ENCODE results near the gene TIMM17B. TPM values are rescaled to one million over a fixed set of nuclear protein-coding genes. Genes with fewer than 3 reads are reported as not detected.

TIMM17B gene
- total RNA-seq, 5 donors from 2014 or later (not counting 1 experiment from before 2014, with no cell fraction given): 40.5 to 52.1 (median 49.3) TPM

DNA sequence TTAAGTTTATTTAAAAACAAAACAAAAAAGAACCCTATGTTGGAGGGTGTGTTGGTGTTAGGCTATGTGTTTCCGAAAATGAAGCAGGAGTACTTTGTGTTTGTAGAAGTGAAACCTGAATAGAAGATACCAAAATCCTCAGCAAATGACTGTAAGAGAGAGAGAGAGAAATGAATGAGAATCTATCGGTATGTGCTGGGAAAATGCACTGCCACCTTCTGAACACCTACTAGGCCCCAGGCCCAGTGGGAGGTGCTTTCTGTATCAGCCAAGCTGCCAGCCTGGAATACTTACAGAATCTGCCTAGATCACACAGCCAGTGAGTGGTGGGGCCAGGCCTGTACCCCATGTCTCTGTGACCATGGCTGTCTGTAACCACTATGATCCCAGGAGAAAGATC, 36.2 kb upstream of the TIMM17B start:
- DNase-seq (no peak), ATAC-seq (replicated peaks in 1 of 4) (no peak)
- POLR2A ChIA-PET: no interaction called here
- H3K9me3 ChIP-seq: no peaks in the 10 kb centered on the region
- H3K4me1 ChIP-seq (ENCODE audit: control insufficient read depth in 1 of 2, extremely low read depth in 1 of 2, insufficient read depth in 2 of 2, low read length in 2 of 2): peaks cover 24 to 49% of the 10 kb centered on the region in 2 experiments
- Mint-ChIP-seq H3K4me3 (peak overlapping the region in 2 of 3 donors; percentile 21 to 61), H3K36me3 (peaks cover 27% of the 10 kb centered on the region), H3K27me3 (no peaks in the 10 kb centered on the region), H3K4me1 (peaks cover 54 to 59% (median 57%) of the 10 kb centered on the region in 3 donors), H3K27ac (peak overlapping the region; percentile 92 to 99), H3K9me3 (no peaks in the 10 kb centered on the region)
- WGBS (ENCODE audit: insufficient coverage): no CpG with 5 or more reads among the region's 2 CpGs
- no peaks in the 10 kb centered on the region for H3K27me3 ChIP-seq (replicated peaks in 1 of 2; ENCODE audit: control insufficient read depth in 2 of 2, extremely low read depth in 1 of 2, insufficient read depth in 2 of 2, low read length in 1 of 2)
- peak overlapping the region; percentile 71 for H3K27ac ChIP-seq (ENCODE audit: low read length)
- CTCF ChIA-PET: no interaction called here
- H3K36me3 ChIP-seq (ENCODE audit: control insufficient read depth in 2 of 2, extremely low read depth in 1 of 2, insufficient read depth in 1 of 2, low read length in 1 of 2): peaks cover 0 to 14% of the 10 kb centered on the region in 2 donors
- H3K4me3 ChIP-seq (ENCODE audit: control insufficient read depth in 1 of 2, extremely low read depth in 1 of 2, low read length in 1 of 2): no peak overlapping the region

DNA sequence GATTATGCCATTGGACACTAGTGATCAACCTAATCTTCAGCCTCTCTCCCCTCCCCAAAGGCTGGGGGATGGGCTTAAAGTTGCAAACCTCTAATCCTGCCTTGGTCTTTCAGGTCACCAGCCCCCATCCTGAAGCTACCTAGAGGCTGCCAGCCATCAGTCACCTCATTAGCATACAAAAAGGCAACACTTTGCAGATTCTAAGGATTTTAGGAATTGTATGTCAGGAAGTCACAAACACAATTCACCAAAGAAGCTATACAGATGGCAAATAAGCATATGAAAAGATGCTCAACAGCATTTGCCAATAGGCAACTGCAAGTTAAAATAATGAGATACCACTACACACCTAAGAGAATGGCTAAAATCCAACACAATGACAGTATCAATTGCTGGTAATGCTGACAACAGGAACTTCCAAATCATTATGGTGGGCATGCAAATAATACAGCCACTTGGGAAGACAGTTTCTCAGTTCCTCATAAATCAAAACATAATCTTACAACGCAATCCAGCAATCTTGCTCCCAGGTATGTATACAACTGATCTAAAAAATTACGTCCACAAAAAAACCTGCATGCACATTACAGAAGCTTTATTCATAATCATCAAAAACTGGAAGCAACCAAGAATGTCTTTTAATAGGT, 30.3 kb upstream of the TIMM17B start:
- Histone ChIP-seq H3K36me3 (ENCODE audit: control insufficient read depth in 2 of 2, extremely low read depth in 1 of 2, insufficient read depth in 1 of 2, low read length in 1 of 2) (peaks cover 0 to 32% of the 10 kb centered on the region in 2 donors), H3K9me3 (no peaks in the 10 kb centered on the region), H3K27ac (ENCODE audit: low read length) (no peak overlapping the region), H3K4me1 (ENCODE audit: control insufficient read depth in 1 of 2, extremely low read depth in 1 of 2, insufficient read depth in 2 of 2, low read length in 2 of 2) (peaks cover 0 to 30% of the 10 kb centered on the region in 2 experiments), H3K27me3 (replicated peaks in 1 of 2; ENCODE audit: control insufficient read depth in 2 of 2, extremely low read depth in 1 of 2, insufficient read depth in 2 of 2, low read length in 1 of 2) (no peaks in the 10 kb centered on the region), H3K4me3 (ENCODE audit: control insufficient read depth in 1 of 2, extremely low read depth in 1 of 2, low read length in 1 of 2) (no peak overlapping the region)
- peaks cover 23% of the 10 kb centered on the region for H3K36me3 Mint-ChIP-seq
- no peak for DNase-seq
- H3K9me3 Mint-ChIP-seq: no peaks in the 10 kb centered on the region
- ChIA-PET CTCF (no interaction called here), POLR2A (interaction anchor here in 1 of 2 donors (0.6 to 1.4 kb wide), 3 partner anchors 9 to 354 kb away, joined by 3 to 5 read pairs (median 3); no protein-coding TSS in a partner anchor)
- peaks cover 37 to 41% (median 39%) of the 10 kb centered on the region in 3 donors for H3K4me1 Mint-ChIP-seq
- WGBS (ENCODE audit: insufficient coverage): no CpG with 5 or more reads among the region's 2 CpGs
- H3K27me3 Mint-ChIP-seq: no peaks in the 10 kb centered on the region
- H3K27ac Mint-ChIP-seq: peak overlapping the region in 1 of 2 donors; percentile 55
- H3K4me3 Mint-ChIP-seq: no peak overlapping the region
- no peak for ATAC-seq (replicated peaks in 1 of 4)

DNA sequence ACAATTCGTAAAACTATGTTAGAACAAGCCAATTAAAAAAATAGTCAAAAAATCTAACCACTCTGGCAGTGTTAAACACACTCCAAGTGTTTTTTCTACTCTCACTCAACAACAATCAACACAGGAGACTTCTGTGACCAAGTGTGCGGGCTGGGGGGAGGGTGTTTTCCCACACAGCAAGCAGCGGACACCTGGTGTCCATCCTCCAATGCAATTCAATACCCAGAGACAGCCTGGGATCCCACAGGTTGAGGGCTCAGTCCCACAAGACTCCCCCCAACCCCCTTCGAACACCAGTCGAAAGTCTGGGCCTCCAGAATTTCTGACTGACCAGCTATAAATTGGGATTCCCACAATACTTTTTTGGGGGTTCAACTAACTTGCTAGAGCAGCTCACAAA, 29.6 kb upstream of the TIMM17B start:
- H3K36me3 Mint-ChIP-seq: peaks cover 24% of the 10 kb centered on the region
- H3K27me3 Mint-ChIP-seq: no peaks in the 10 kb centered on the region
- no peak overlapping the region for H3K4me3 Mint-ChIP-seq
- CTCF ChIA-PET: no interaction called here
- H3K9me3 ChIP-seq: no peaks in the 10 kb centered on the region
- H3K9me3 Mint-ChIP-seq: no peaks in the 10 kb centered on the region
- H3K27ac Mint-ChIP-seq: peak overlapping the region in 1 of 2 donors; percentile 19
- H3K4me1 Mint-ChIP-seq: peaks cover 44 to 45% (median 44%) of the 10 kb centered on the region in 3 donors
- H3K4me3 ChIP-seq (ENCODE audit: control insufficient read depth in 1 of 2, extremely low read depth in 1 of 2, low read length in 1 of 2): no peak overlapping the region
- peaks cover under 1 to 37% of the 10 kb centered on the region in 2 experiments for H3K4me1 ChIP-seq (ENCODE audit: control insufficient read depth in 1 of 2, extremely low read depth in 1 of 2, insufficient read depth in 2 of 2, low read length in 2 of 2)
- ATAC-seq (replicated peaks in 1 of 4) (no peak), DNase-seq (no peak)
- POLR2A ChIA-PET: interaction anchor here in 1 of 2 donors (1.4 kb wide), 1 partner anchor 10 kb away, joined by 3 read pairs; no protein-coding TSS in a partner anchor
- no CpG with 5 or more reads among the region's 5 CpGs for WGBS (ENCODE audit: insufficient coverage)
- no peaks in the 10 kb centered on the region for H3K27me3 ChIP-seq (replicated peaks in 1 of 2; ENCODE audit: control insufficient read depth in 2 of 2, extremely low read depth in 1 of 2, insufficient read depth in 2 of 2, low read length in 1 of 2)
- H3K27ac ChIP-seq (ENCODE audit: low read length): no peak overlapping the region
- peaks cover 0 to 35% of the 10 kb centered on the region in 2 donors for H3K36me3 ChIP-seq (ENCODE audit: control insufficient read depth in 2 of 2, extremely low read depth in 1 of 2, insufficient read depth in 1 of 2, low read length in 1 of 2)

GRCh38 chrX:48924270-48924669, 26.7 kb upstream of the TIMM17B start:
- Mint-ChIP-seq H3K9me3 (no peaks in the 10 kb centered on the region), H3K27me3 (no peaks in the 10 kb centered on the region), H3K27ac (peak overlapping the region; percentile 90 to 94), H3K4me3 (peak overlapping the region in 1 of 3 donors; percentile 33), H3K36me3 (peaks cover 19% of the 10 kb centered on the region), H3K4me1 (peaks cover 66 to 73% (median 67%) of the 10 kb centered on the region in 3 donors)
- Histone ChIP-seq H3K27ac (ENCODE audit: low read length) (peak overlapping the region; percentile 29), H3K4me3 (ENCODE audit: control insufficient read depth in 1 of 2, extremely low read depth in 1 of 2, low read length in 1 of 2) (no peak overlapping the region), H3K27me3 (replicated peaks in 1 of 2; ENCODE audit: control insufficient read depth in 2 of 2, extremely low read depth in 1 of 2, insufficient read depth in 2 of 2, low read length in 1 of 2) (no peaks in the 10 kb centered on the region), H3K36me3 (ENCODE audit: control insufficient read depth in 2 of 2, extremely low read depth in 1 of 2, insufficient read depth in 1 of 2, low read length in 1 of 2) (peaks cover 0 to 31% of the 10 kb centered on the region in 2 donors), H3K9me3 (no peaks in the 10 kb centered on the region), H3K4me1 (ENCODE audit: control insufficient read depth in 1 of 2, extremely low read depth in 1 of 2, insufficient read depth in 2 of 2, low read length in 2 of 2) (peaks cover 17 to 59% of the 10 kb centered on the region in 2 experiments)
- 20% methylated on average over 2 of the region's 5 CpGs for WGBS (ENCODE audit: insufficient coverage)
- POLR2A ChIA-PET: no interaction called here
- CTCF ChIA-PET: no interaction called here
- no peak for ATAC-seq (replicated peaks in 1 of 4)
- DNase-seq: no peak

- Mint-ChIP-seq H3K9me3 (no peaks in the 10 kb centered on the region), H3K27ac (peak overlapping the region; percentile 90 to 94), H3K4me3 (peak overlapping the region in 1 of 3 donors; percentile 33), H3K36me3 (peaks cover 19% of the 10 kb centered on the region), H3K4me1 (peaks cover 66 to 75% (median 67%) of the 10 kb centered on the region in 3 donors), H3K27me3 (no peaks in the 10 kb centered on the region)
- Histone ChIP-seq H3K9me3 (no peaks in the 10 kb centered on the region), H3K36me3 (ENCODE audit: control insufficient read depth in 2 of 2, extremely low read depth in 1 of 2, insufficient read depth in 1 of 2, low read length in 1 of 2) (peaks cover 0 to 31% of the 10 kb centered on the region in 2 donors), H3K4me3 (ENCODE audit: control insufficient read depth in 1 of 2, extremely low read depth in 1 of 2, low read length in 1 of 2) (no peak overlapping the region), H3K27ac (ENCODE audit: low read length) (peak overlapping the region; percentile 29), H3K4me1 (ENCODE audit: control insufficient read depth in 1 of 2, extremely low read depth in 1 of 2, insufficient read depth in 2 of 2, low read length in 2 of 2) (peaks cover 17 to 59% of the 10 kb centered on the region in 2 experiments), H3K27me3 (replicated peaks in 1 of 2; ENCODE audit: control insufficient read depth in 2 of 2, extremely low read depth in 1 of 2, insufficient read depth in 2 of 2, low read length in 1 of 2) (no peaks in the 10 kb centered on the region)
- WGBS (ENCODE audit: insufficient coverage): 96% methylated on average over 4 of the region's 13 CpGs
- ATAC-seq (replicated peaks in 1 of 4): no peak
- no peak for DNase-seq
- CTCF ChIA-PET: no interaction called here
- POLR2A ChIA-PET: no interaction called here
These were observed 26.2 kb upstream of the TIMM17B start for GRCh38 chrX:48923771-48924170.

DNA sequence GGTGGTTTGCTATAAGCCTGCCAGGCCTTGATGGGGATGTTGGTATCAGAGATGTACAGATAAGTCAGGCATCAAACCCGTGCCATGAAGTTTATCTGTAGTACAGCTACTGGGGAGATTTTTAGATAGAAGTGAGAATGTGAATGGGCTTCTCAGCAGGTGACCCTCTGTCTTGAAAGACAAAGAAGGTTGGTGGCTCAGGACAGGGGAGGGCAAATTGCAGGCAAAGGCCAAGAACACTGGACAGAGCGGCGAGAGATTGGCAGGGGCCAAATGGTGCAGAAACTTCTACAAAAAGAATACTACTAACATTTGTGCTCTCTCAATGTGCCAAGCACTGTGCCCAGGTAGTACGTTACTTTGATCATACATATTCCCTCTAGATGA, 23.1 kb upstream of the TIMM17B start:
- ChIA-PET POLR2A (interaction anchor here in 1 of 2 donors (0.8 kb wide), 1 partner anchor 16 kb away, joined by 5 read pairs; no protein-coding TSS in a partner anchor), CTCF (interaction anchor here (0.7 to 0.8 kb wide), 4 partner anchors 16 to 43 kb away, joined by 3 to 5 read pairs (median 4); no protein-coding TSS in a partner anchor)
- Mint-ChIP-seq H3K36me3 (peaks cover 34% of the 10 kb centered on the region), H3K27me3 (no peaks in the 10 kb centered on the region), H3K4me1 (peaks cover 56 to 69% (median 58%) of the 10 kb centered on the region in 3 donors), H3K9me3 (no peaks in the 10 kb centered on the region), H3K4me3 (peak overlapping the region; percentile 86 to 97 (median 96)), H3K27ac (peak overlapping the region; percentile 74 to 98)
- Histone ChIP-seq H3K4me1 (ENCODE audit: control insufficient read depth in 1 of 2, extremely low read depth in 1 of 2, insufficient read depth in 2 of 2, low read length in 2 of 2) (peaks cover 20 to 66% of the 10 kb centered on the region in 2 experiments), H3K27me3 (replicated peaks in 1 of 2; ENCODE audit: control insufficient read depth in 2 of 2, extremely low read depth in 1 of 2, insufficient read depth in 2 of 2, low read length in 1 of 2) (no peaks in the 10 kb centered on the region), H3K4me3 (ENCODE audit: control insufficient read depth in 1 of 2, extremely low read depth in 1 of 2, low read length in 1 of 2) (peak overlapping the region; percentile 26 to 98), H3K9me3 (no peaks in the 10 kb centered on the region), H3K36me3 (ENCODE audit: control insufficient read depth in 2 of 2, extremely low read depth in 1 of 2, insufficient read depth in 1 of 2, low read length in 1 of 2) (peaks cover 0 to 32% of the 10 kb centered on the region in 2 donors), H3K27ac (ENCODE audit: low read length) (peak overlapping the region; percentile 92)
- no peak for ATAC-seq (replicated peaks in 1 of 4)
- WGBS (ENCODE audit: insufficient coverage): 17% methylated on average over 1 of the region's 4 CpGs
- no peak for DNase-seq

Data from T-cell (primary cell).